ENCODE measurements around the gene MAP4K3. TPM values are rescaled to one million over a fixed set of nuclear protein-coding genes. Genes with fewer than 3 reads are reported as not detected.
A peak's percentile ranks its signal among the peaks of the same experiment; 100 is the strongest.

Gene MAP4K3
- total RNA-seq, 6 experiments from 2014 or later = 28.7 to 34.4 (median 30.7) TPM

- H3K4me1 Mint-ChIP-seq (ENCODE audit: low read depth) = no peaks in the 10 kb centered on the region
- no peak for DNase-seq
- H3K27me3 Mint-ChIP-seq (ENCODE audit: insufficient read depth) = no peaks in the 10 kb centered on the region
- no peaks in the 10 kb centered on the region for H3K9me3 Mint-ChIP-seq
- peaks cover 16% of the 10 kb centered on the region for H3K36me3 Mint-ChIP-seq (ENCODE audit: low read depth)
- no peak overlapping the region for H3K27ac Mint-ChIP-seq
- H3K4me3 Mint-ChIP-seq = no peak overlapping the region
- TF ChIP-seq, protein P1, sequence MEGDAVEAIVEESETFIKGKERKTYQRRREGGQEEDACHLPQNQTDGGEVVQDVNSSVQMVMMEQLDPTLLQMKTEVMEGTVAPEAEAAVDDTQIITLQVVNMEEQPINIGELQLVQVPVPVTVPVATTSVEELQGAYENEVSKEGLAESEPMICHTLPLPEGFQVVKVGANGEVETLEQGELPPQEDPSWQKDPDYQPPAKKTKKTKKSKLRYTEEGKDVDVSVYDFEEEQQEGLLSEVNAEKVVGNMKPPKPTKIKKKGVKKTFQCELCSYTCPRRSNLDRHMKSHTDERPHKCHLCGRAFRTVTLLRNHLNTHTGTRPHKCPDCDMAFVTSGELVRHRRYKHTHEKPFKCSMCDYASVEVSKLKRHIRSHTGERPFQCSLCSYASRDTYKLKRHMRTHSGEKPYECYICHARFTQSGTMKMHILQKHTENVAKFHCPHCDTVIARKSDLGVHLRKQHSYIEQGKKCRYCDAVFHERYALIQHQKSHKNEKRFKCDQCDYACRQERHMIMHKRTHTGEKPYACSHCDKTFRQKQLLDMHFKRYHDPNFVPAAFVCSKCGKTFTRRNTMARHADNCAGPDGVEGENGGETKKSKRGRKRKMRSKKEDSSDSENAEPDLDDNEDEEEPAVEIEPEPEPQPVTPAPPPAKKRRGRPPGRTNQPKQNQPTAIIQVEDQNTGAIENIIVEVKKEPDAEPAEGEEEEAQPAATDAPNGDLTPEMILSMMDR (IDR thresholded peaks at IDR 0.05) = no peak
These were observed 155.7 kb downstream of the MAP4K3 start for GRCh38 chr2:39281391-39281790.

GRCh38 chr2:39275016-39275415 is 162.1 kb downstream of the MAP4K3 start:
- no peaks in the 10 kb centered on the region for H3K4me1 Mint-ChIP-seq (ENCODE audit: low read depth)
- H3K36me3 Mint-ChIP-seq (ENCODE audit: low read depth) = peaks cover 32% of the 10 kb centered on the region
- DNase-seq = no peak
- no peak overlapping the region for H3K4me3 Mint-ChIP-seq
- H3K27me3 Mint-ChIP-seq (ENCODE audit: insufficient read depth) = no peaks in the 10 kb centered on the region
- TF ChIP-seq, protein P1 (IDR thresholded peaks at IDR 0.05) = no peak
- H3K9me3 Mint-ChIP-seq = no peaks in the 10 kb centered on the region
- H3K27ac Mint-ChIP-seq = peak overlapping the region; percentile 1; the same call in 1 of the 2 replicates

DNA sequence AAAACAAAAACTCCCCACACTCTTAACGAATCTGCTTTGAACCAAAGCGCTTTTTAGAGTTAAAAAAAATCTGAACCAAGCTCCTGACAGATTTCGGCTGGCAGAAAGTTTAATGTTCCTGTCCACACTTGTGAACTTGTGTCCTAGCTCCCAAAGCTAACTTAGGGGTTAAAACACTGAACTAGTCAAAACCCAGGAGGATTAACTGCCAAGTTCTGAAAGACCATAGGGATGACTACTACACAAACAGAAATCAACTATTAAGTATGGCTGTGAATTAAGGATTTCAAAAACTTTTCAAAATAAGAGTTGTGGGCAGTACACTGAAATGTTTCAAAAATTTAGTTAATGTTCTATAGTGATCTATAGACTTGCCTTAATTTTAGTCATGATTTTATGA is 167.1 kb downstream of the MAP4K3 start:
- TF ChIP-seq, protein P1 (IDR thresholded peaks at IDR 0.05) = no peak
- H3K27ac Mint-ChIP-seq = no peak overlapping the region
- H3K36me3 Mint-ChIP-seq (ENCODE audit: low read depth) = peaks cover 26% of the 10 kb centered on the region
- no peaks in the 10 kb centered on the region for H3K27me3 Mint-ChIP-seq (ENCODE audit: insufficient read depth)
- no peaks in the 10 kb centered on the region for H3K9me3 Mint-ChIP-seq
- peaks cover 12% of the 10 kb centered on the region for H3K4me1 Mint-ChIP-seq (ENCODE audit: low read depth)
- no peak overlapping the region for H3K4me3 Mint-ChIP-seq
- DNase-seq = no peak

GRCh38 chr2:39266916-39267434 is 170.1 kb downstream of the MAP4K3 start:
- Mint-ChIP-seq H3K36me3 (ENCODE audit: low read depth) (peaks cover 25% of the 10 kb centered on the region), H3K4me3 (no peak overlapping the region), H3K4me1 (ENCODE audit: low read depth) (peaks cover 12% of the 10 kb centered on the region), H3K27ac (no peak overlapping the region), H3K9me3 (no peaks in the 10 kb centered on the region), H3K27me3 (ENCODE audit: insufficient read depth) (no peaks in the 10 kb centered on the region)
- TF ChIP-seq, protein P1 (IDR thresholded peaks at IDR 0.05) = no peak
- DNase-seq = no peak

DNA sequence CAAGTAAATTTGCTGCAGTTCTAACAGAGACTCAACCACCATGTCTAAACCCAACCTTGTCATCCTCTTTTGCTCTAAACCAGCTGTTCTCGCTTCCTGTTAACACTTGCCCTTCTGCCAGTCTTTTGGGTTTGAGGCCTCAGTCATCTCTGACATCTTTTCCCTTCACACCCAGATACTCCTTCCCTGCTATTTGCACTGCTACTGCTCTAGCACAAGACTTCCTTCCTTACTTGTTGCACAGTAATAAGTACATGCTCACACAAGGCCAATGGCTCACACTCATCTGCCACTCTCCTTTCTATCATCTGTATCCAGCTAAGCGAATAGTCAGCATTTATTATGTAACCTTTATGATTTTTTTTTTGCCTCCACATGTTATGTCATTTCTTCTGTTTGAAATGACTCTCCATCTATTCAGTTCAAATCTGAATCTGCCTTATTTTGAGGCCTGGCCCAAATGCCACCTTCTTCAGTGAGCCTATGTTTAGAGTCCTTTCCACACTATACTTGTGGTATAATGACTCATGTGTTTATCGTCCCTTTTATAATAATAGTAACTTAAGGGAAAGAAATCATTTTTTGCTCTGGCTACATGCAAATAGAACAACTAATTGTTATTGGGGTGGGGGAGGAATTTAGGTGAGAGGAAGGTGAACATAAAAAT is 170.8 kb downstream of the MAP4K3 start:
- peaks cover 25% of the 10 kb centered on the region for H3K36me3 Mint-ChIP-seq (ENCODE audit: low read depth)
- H3K4me1 Mint-ChIP-seq (ENCODE audit: low read depth) = peaks cover 12% of the 10 kb centered on the region
- no peak overlapping the region for H3K4me3 Mint-ChIP-seq
- no peaks in the 10 kb centered on the region for H3K9me3 Mint-ChIP-seq
- TF ChIP-seq, protein P1 (IDR thresholded peaks at IDR 0.05) = no peak
- no peak for DNase-seq
- no peaks in the 10 kb centered on the region for H3K27me3 Mint-ChIP-seq (ENCODE audit: insufficient read depth)
- peak overlapping the region; percentile 7 for H3K27ac Mint-ChIP-seq

Measured in HFFc6 (cell line).